ENCODE results near the gene CERS6.

Gene CERS6

GRCh38 chr2:168589236-168590211, 133.5 kb downstream of the CERS6 start:
- TF ChIP-seq GATA3 (IDR thresholded peaks at IDR 0.05; ENCODE audit: low read depth, low read length) (no peak), GATA2 (IDR thresholded peaks at IDR 0.05; ENCODE audit: low read depth, low read length) (no peak)

GRCh38 chr2:168592181-168592831, 136.2 kb downstream of the CERS6 start:
- no peak for TF ChIP-seq GATA3 (IDR thresholded peaks at IDR 0.05; ENCODE audit: low read depth, low read length)
- TF ChIP-seq GATA2 (IDR thresholded peaks at IDR 0.05; ENCODE audit: low read depth, low read length), result no peak

GRCh38 chr2:168593713-168594112, 137.6 kb downstream of the CERS6 start:
- TF ChIP-seq GATA2 (IDR thresholded peaks at IDR 0.05; ENCODE audit: low read depth, low read length) (no peak), GATA3 (IDR thresholded peaks at IDR 0.05; ENCODE audit: low read depth, low read length) (no peak)

GRCh38 chr2:168594778-168595177, 138.7 kb downstream of the CERS6 start:
- TF ChIP-seq GATA2 (IDR thresholded peaks at IDR 0.05; ENCODE audit: low read depth, low read length) (no peak), GATA3 (IDR thresholded peaks at IDR 0.05; ENCODE audit: low read depth, low read length) (no peak)

- TF ChIP-seq GATA3 (IDR thresholded peaks at IDR 0.05; ENCODE audit: low read depth, low read length) (no peak), GATA2 (IDR thresholded peaks at IDR 0.05; ENCODE audit: low read depth, low read length) (no peak)
Observed at GRCh38 chr2:168596881-168597655, 141.0 kb downstream of the CERS6 start.

GRCh38 chr2:168599738-168600137, 143.7 kb downstream of the CERS6 start:
- TF ChIP-seq GATA2 (IDR thresholded peaks at IDR 0.05; ENCODE audit: low read depth, low read length), result no peak
- TF ChIP-seq GATA3 (IDR thresholded peaks at IDR 0.05; ENCODE audit: low read depth, low read length), result no peak

GRCh38 chr2:168600949-168601348, 144.9 kb downstream of the CERS6 start:
- no peak for TF ChIP-seq GATA3 (IDR thresholded peaks at IDR 0.05; ENCODE audit: low read depth, low read length)
- no peak for TF ChIP-seq GATA2 (IDR thresholded peaks at IDR 0.05; ENCODE audit: low read depth, low read length)

GRCh38 chr2:168601741-168602140, 145.7 kb downstream of the CERS6 start:
- no peak for TF ChIP-seq GATA3 (IDR thresholded peaks at IDR 0.05; ENCODE audit: low read depth, low read length)
- no peak for TF ChIP-seq GATA2 (IDR thresholded peaks at IDR 0.05; ENCODE audit: low read depth, low read length)

GRCh38 chr2:168602379-168602778, 146.3 kb downstream of the CERS6 start:
- no peak for TF ChIP-seq GATA3 (IDR thresholded peaks at IDR 0.05; ENCODE audit: low read depth, low read length)
- no peak for TF ChIP-seq GATA2 (IDR thresholded peaks at IDR 0.05; ENCODE audit: low read depth, low read length)

- TF ChIP-seq GATA2 (IDR thresholded peaks at IDR 0.05; ENCODE audit: low read depth, low read length) (no peak), GATA3 (IDR thresholded peaks at IDR 0.05; ENCODE audit: low read depth, low read length) (no peak)
Observed at GRCh38 chr2:168602846-168603401, 146.9 kb downstream of the CERS6 start.

- TF ChIP-seq GATA3 (IDR thresholded peaks at IDR 0.05; ENCODE audit: low read depth, low read length), result no peak
- TF ChIP-seq GATA2 (IDR thresholded peaks at IDR 0.05; ENCODE audit: low read depth, low read length), result no peak
Observed at GRCh38 chr2:168603439-168603961, 147.4 kb downstream of the CERS6 start.

- TF ChIP-seq GATA3 (IDR thresholded peaks at IDR 0.05; ENCODE audit: low read depth, low read length) (no peak), GATA2 (IDR thresholded peaks at IDR 0.05; ENCODE audit: low read depth, low read length) (no peak)
Observed at GRCh38 chr2:168604252-168604651, 148.2 kb downstream of the CERS6 start.

- no peak for TF ChIP-seq GATA3 (IDR thresholded peaks at IDR 0.05; ENCODE audit: low read depth, low read length)
- no peak for TF ChIP-seq GATA2 (IDR thresholded peaks at IDR 0.05; ENCODE audit: low read depth, low read length)
Observed at GRCh38 chr2:168607992-168608391, 151.9 kb downstream of the CERS6 start.
